ENCODE results near the gene TRPC4. TPM values are rescaled to one million over a fixed set of nuclear protein-coding genes. Genes with fewer than 3 reads are reported as not detected.

TRPC4 gene
- total and polyA plus RNA-seq, 7 donors, result 0.03 to 0.59 (median 0.08) TPM

GRCh38 chr13:37878921-37879320 lies 9.3 kb upstream of the TRPC4 start:
- 74 to 86% (median 77%) methylated on average over 3 of the region's 3 CpGs for WGBS, 3 donors
- no peaks in the 10 kb centered on the region for H3K36me3 ChIP-seq (ENCODE audit: insufficient read depth in 1 of 2, low read depth in 1 of 2)
- TF ChIP-seq, protein P1, sequence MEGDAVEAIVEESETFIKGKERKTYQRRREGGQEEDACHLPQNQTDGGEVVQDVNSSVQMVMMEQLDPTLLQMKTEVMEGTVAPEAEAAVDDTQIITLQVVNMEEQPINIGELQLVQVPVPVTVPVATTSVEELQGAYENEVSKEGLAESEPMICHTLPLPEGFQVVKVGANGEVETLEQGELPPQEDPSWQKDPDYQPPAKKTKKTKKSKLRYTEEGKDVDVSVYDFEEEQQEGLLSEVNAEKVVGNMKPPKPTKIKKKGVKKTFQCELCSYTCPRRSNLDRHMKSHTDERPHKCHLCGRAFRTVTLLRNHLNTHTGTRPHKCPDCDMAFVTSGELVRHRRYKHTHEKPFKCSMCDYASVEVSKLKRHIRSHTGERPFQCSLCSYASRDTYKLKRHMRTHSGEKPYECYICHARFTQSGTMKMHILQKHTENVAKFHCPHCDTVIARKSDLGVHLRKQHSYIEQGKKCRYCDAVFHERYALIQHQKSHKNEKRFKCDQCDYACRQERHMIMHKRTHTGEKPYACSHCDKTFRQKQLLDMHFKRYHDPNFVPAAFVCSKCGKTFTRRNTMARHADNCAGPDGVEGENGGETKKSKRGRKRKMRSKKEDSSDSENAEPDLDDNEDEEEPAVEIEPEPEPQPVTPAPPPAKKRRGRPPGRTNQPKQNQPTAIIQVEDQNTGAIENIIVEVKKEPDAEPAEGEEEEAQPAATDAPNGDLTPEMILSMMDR (IDR thresholded peaks at IDR 0.05), result no peak
- no peak overlapping the region for H3K27ac ChIP-seq
- intact Hi-C loops (cut with DNase I), result loop anchor here in 1 of 2 donors (10.0 kb wide), 1 partner anchor 1436 kb away; no protein-coding TSS in a partner anchor
- no peak for DNase-seq
- H3K4me3 ChIP-seq, result no peak overlapping the region
- no peaks in the 10 kb centered on the region for H3K27me3 ChIP-seq (ENCODE audit: insufficient read depth in 3 of 3, low read length in 2 of 3)
- no peaks in the 10 kb centered on the region for H3K4me1 ChIP-seq
- no peak for ATAC-seq
- no peaks in the 10 kb centered on the region for H3K9me3 ChIP-seq

DNA sequence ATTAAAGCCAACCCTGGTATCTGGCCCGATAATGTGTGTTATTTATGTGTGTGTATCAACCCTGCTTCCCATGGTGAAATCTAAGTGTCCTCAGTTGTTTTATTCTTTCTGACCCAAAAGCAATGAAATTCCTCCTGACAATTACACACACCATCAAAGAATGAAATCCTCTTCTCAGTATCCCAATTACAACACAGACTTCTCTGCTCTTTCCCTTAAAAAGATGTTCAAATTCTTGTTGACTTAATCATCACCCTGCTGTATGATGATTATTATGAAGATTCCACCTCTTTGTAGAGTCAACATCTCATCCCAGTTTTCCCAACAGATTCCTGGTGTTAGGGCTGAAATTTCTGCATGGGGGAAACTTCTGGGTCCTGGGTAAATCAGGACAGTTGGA lies 8.9 kb upstream of the TRPC4 start:
- TF ChIP-seq, protein P1 (IDR thresholded peaks at IDR 0.05), result no peak
- intact Hi-C loops (cut with DNase I), result loop anchor here in 1 of 2 donors (10.0 kb wide), 1 partner anchor 1436 kb away; no protein-coding TSS in a partner anchor
- Histone ChIP-seq H3K4me3 (no peak overlapping the region), H3K27me3 (ENCODE audit: insufficient read depth in 3 of 3, low read length in 2 of 3) (no peaks in the 10 kb centered on the region), H3K9me3 (no peaks in the 10 kb centered on the region), H3K36me3 (ENCODE audit: insufficient read depth in 1 of 2, low read depth in 1 of 2) (no peaks in the 10 kb centered on the region), H3K27ac (no peak overlapping the region), H3K4me1 (no peaks in the 10 kb centered on the region)
- DNase-seq (no peak), ATAC-seq (no peak)
- WGBS, 3 donors, result 86 to 94% (median 94%) methylated on average over 1 of the region's 1 CpG

DNA sequence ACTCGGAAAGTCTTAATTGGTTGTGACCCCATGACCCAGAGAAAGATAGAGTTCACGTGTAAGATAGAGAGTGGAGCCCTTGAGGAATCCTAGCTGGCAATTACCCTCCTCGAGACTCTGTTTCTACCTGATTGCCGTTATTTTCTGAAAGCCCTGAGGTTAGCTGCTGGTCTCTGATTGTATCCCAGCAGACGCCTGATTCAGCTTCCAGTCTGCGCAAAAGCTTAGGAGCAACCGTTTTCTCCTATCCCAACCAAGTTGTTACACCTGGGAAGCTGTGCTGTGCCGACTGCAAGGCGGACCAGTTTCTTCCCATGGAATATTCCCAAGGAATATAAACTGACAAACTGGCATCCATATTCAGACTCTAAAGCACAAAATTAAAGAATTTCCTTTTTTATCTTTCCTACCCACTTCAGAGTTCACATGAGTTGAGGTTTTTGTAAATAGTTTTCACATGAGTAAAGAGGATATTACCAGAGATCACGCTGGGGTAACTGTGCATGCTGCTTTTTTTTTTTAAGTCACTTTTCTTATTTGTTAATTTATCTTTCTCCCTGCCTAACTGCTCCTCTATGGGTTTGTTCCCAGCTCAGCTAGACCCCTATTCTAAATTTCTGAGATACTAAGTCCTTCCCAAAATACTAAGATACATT lies 1.5 kb upstream of the TRPC4 start:
- Histone ChIP-seq H3K9me3 (no peaks in the 10 kb centered on the region), H3K27ac (no peak overlapping the region), H3K4me1 (peaks cover 4% of the 10 kb centered on the region), H3K4me3 (no peak overlapping the region), H3K27me3 (ENCODE audit: insufficient read depth in 3 of 3, low read length in 2 of 3) (peaks cover 0 to 34% (median 13%) of the 10 kb centered on the region in 3 donors), H3K36me3 (ENCODE audit: insufficient read depth in 1 of 2, low read depth in 1 of 2) (no peaks in the 10 kb centered on the region)
- no peak for ATAC-seq
- intact Hi-C loops (cut with DNase I), result loop anchor here in 1 of 2 donors (10.0 kb wide), 1 partner anchor 1444 kb away; no protein-coding TSS in a partner anchor
- 52 to 56% (median 55%) methylated on average over 10 of the region's 10 CpGs for WGBS, 3 donors
- TF ChIP-seq, protein P1 (IDR thresholded peaks at IDR 0.05), result no peak
- DNase-seq, result no peak

DNA sequence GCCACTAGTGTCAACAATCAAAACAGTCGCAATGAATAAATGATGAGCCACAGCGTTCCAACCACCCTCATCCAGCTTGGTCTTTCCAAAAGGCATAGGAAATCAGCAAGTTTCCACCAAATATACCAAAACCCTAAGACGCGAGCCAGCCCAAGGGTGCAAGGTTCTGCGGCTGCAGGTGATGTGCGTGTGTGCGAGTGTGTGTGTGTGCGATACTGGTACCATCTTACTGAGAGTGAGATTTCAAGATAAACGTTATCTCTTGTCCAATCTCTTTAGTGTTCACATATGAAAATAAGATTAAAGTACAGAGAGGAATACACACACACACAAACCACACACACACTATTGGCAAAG lies 895 bp upstream of the TRPC4 start:
- H3K36me3 ChIP-seq (ENCODE audit: insufficient read depth in 1 of 2, low read depth in 1 of 2), result no peaks in the 10 kb centered on the region
- TF ChIP-seq, protein P1 (IDR thresholded peaks at IDR 0.05), result no peak
- intact Hi-C loops (cut with DNase I), result loop anchor here in 1 of 2 donors (10.0 kb wide), 1 partner anchor 1444 kb away; no protein-coding TSS in a partner anchor
- DNase-seq (no peak), ATAC-seq (no peak)
- 53 to 58% (median 58%) methylated on average over 9 of the region's 9 CpGs for WGBS, 3 donors
- no peaks in the 10 kb centered on the region for H3K9me3 ChIP-seq
- peak overlapping the region; percentile 58 for H3K4me3 ChIP-seq
- peaks cover 4% of the 10 kb centered on the region for H3K4me1 ChIP-seq
- peaks cover 0 to 34% (median 13%) of the 10 kb centered on the region in 3 donors for H3K27me3 ChIP-seq (ENCODE audit: insufficient read depth in 3 of 3, low read length in 2 of 3)
- H3K27ac ChIP-seq, result no peak overlapping the region

DNA sequence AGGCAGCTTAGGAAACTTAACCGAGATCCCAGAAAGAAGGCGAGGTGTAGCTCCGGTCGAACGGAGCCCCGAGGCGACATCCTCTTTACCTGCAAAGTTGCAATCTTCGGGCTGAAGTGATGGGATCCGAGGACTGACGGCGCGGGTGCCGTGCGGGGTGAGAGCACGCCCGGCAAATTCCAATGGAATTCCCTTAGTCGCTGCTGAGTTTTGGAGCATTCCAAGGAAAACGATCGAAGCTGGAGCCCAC lies 141 bp downstream of the TRPC4 start:
- ATAC-seq, result no peak
- intact Hi-C loops (cut with DNase I), result no loop called here
- TF ChIP-seq, protein P1 (IDR thresholded peaks at IDR 0.05), result no peak
- 1% methylated on average over 19 of the region's 19 CpGs for WGBS, 3 donors
- Histone ChIP-seq H3K4me1 (peaks cover 4% of the 10 kb centered on the region), H3K27ac (no peak overlapping the region), H3K36me3 (ENCODE audit: insufficient read depth in 1 of 2, low read depth in 1 of 2) (no peaks in the 10 kb centered on the region), H3K9me3 (no peaks in the 10 kb centered on the region), H3K27me3 (ENCODE audit: insufficient read depth in 3 of 3, low read length in 2 of 3) (peaks cover 0 to 34% (median 13%) of the 10 kb centered on the region in 3 donors), H3K4me3 (peak overlapping the region; percentile 58)
- DNase-seq, result no peak
